Activated T-helper 17 cell treated with anti-CD3 and anti-CD28 coated beads, Interleukin-2, amount 50 U/mL, for 72 hours (primary cell): ENCODE results near the gene ITM2B. TPM values are rescaled to one million over a fixed set of nuclear protein-coding genes. Genes with fewer than 3 reads are reported as not detected.

Experiments used
- ATAC-seq: fragments of 150-1000 bp; cut with Tn5 transposase; replicated peaks from 2 replicates; pipeline ENCODE4 v1.10.0; 2021; ENCODE audit warnings: mild to moderate bottlenecking, moderate library complexity
- H3K27ac Mint-ChIP-seq: one replicate; pipeline ENCODE4 v1.8.0; 2022; ENCODE audit warnings: mixed read lengths
- H3K27me3 Mint-ChIP-seq: one replicate; pipeline ENCODE4 v1.8.0; 2022; ENCODE audit warnings: mixed read lengths
- H3K36me3 Mint-ChIP-seq: one replicate; pipeline ENCODE4 v1.8.0; 2022; ENCODE audit warnings: low read depth, mild to moderate bottlenecking, mixed read lengths
- H3K4me1 Mint-ChIP-seq: one replicate; pipeline ENCODE4 v1.8.0; 2022; ENCODE audit warnings: mixed read lengths
- H3K4me3 Mint-ChIP-seq: one replicate; pipeline ENCODE4 v1.8.0; 2022; ENCODE audit warnings: mild to moderate bottlenecking, mixed read lengths
- H3K9me3 Mint-ChIP-seq: one replicate; pipeline ENCODE4 v1.8.0; 2022; ENCODE audit warnings: mixed read lengths
- total RNA-seq, 2 donors: library from RNA; stranded (reverse); gene quantifications; one replicate each; pipeline ENCODE4 v1.2.3, GENCODE V29; 2022

Gene ITM2B
- total RNA-seq, 2 donors from 2014 or later: 75.7 to 108 TPM

DNA sequence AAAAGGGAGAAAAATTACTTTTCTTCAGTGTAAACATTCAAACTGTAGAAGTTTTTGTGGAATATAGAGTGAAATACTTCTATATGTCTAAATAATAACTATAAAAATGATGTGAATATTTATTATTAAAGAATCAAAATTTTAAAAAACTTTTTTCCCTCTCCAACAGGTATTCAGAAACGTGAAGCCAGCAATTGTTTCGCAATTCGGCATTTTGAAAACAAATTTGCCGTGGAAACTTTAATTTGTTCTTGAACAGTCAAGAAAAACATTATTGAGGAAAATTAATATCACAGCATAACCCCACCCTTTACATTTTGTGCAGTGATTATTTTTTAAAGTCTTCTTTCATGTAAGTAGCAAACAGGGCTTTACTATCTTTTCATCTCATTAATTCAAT lies 28.0 kb downstream of the ITM2B start:
- no peak overlapping the region for H3K4me3 Mint-ChIP-seq
- peaks cover 91% of the 10 kb centered on the region for H3K36me3 Mint-ChIP-seq
- peaks cover 29% of the 10 kb centered on the region for H3K4me1 Mint-ChIP-seq
- no peak overlapping the region for H3K27ac Mint-ChIP-seq
- H3K9me3 Mint-ChIP-seq: no peaks in the 10 kb centered on the region
- ATAC-seq: no peak
- H3K27me3 Mint-ChIP-seq: no peaks in the 10 kb centered on the region

DNA sequence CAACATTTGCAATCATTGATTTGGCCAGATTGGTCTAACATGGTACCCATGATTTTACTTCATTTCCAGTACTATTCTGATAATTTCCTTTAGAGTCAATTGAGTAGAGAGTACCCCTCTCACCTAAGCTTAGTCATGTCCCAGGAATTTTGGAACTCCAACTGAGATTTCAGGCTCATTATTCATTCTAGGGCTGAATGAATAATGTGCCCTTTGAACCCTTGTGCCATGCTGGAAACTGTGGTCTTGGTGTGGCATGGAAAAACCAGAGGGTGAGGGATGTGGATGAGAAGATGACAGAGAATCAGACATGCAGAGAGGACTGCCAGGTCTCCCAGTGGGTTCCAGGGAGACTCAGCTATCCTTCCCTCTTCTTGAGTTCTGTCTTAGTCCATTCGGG lies 30.2 kb downstream of the ITM2B start:
- H3K36me3 Mint-ChIP-seq: peaks cover 77% of the 10 kb centered on the region
- no peak for ATAC-seq

DNA sequence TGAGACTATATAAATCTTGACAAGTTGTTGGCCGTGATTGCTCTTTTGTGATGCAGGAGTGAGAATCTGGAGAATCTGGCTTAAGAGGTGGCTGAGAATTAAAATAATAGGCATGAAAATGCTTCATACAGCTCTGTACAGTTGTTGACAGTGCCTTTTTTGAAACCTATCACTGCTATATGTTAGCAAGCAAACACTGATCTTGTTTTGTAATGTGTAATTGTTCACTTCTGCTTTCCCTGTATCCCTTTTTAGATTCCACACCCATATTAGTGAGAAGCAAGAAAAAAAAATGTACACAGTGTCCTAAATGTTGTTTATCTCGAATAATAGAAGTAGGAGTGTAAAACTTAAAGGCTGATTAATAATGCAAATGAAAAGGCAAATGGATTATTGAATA lies 31.1 kb downstream of the ITM2B start:
- Mint-ChIP-seq H3K9me3 (no peaks in the 10 kb centered on the region), H3K27me3 (no peaks in the 10 kb centered on the region), H3K4me1 (peaks cover 33% of the 10 kb centered on the region), H3K36me3 (peaks cover 74% of the 10 kb centered on the region), H3K4me3 (no peak overlapping the region), H3K27ac (no peak overlapping the region)
- no peak for ATAC-seq

More for the DNA sequence above, 30.2 kb downstream of the ITM2B start:
- H3K4me1 Mint-ChIP-seq: peaks cover 34% of the 10 kb centered on the region
- H3K27me3 Mint-ChIP-seq: no peaks in the 10 kb centered on the region
- H3K27ac Mint-ChIP-seq: no peak overlapping the region
- H3K9me3 Mint-ChIP-seq: no peaks in the 10 kb centered on the region
- H3K4me3 Mint-ChIP-seq: no peak overlapping the region

DNA sequence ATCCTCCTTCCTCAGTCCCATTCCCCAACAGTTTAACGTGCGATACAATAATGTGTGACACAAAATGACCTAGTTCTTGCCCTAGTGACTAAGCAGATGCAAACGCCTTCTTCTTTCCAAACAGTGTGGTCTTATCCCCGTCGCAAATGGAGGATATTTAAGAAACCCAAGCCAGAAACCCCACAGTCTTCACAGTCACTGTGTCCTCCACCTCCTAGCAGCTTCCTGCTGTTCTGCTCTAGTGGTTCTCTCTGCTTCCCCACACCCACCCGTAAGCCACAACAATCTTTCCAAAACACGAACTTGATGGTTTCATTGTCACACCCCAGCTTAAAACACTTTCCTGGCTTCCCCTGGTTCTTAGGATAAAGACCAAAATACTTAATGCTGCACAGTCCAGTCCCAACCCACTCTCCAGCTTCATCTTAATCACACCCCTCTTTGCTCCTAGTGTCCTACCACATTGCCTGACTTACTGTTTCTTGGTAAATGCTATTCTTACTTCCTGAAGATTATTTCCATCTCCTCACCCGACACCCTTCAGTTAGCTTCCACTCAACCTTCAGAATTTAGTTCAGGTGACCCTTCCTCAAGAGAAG lies 32.3 kb downstream of the ITM2B start:
- peak; percentile 89 for ATAC-seq
- Mint-ChIP-seq H3K4me3 (peak overlapping the region; percentile 40), H3K27me3 (no peaks in the 10 kb centered on the region), H3K4me1 (peaks cover 28% of the 10 kb centered on the region), H3K9me3 (no peaks in the 10 kb centered on the region), H3K27ac (peak overlapping the region; percentile 61), H3K36me3 (peaks cover 67% of the 10 kb centered on the region)

DNA sequence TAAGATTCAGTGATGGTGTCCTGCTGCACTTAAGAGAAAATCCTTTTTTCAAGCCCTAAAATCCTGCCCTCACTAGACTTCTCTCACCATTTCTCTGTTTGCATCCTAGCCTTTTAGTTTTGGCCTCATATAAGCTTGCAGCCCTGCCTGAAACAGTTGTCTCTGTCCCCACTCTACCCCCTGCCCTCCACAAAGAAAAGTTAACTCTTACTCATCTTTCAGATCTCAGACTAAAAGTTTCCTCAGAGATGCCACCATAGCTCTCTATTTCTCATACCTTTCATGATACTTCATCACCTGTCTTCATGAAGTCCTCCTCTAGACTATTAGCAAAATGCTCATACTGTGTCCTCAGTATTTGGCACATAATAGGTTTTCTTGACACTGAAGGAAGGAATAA lies 33.1 kb downstream of the ITM2B start:
- Mint-ChIP-seq H3K27me3 (no peaks in the 10 kb centered on the region), H3K4me1 (peaks cover 28% of the 10 kb centered on the region), H3K27ac (peak overlapping the region; percentile 7), H3K9me3 (no peaks in the 10 kb centered on the region), H3K36me3 (peaks cover 58% of the 10 kb centered on the region), H3K4me3 (peak overlapping the region; percentile 40)
- peak; percentile 72 for ATAC-seq

DNA sequence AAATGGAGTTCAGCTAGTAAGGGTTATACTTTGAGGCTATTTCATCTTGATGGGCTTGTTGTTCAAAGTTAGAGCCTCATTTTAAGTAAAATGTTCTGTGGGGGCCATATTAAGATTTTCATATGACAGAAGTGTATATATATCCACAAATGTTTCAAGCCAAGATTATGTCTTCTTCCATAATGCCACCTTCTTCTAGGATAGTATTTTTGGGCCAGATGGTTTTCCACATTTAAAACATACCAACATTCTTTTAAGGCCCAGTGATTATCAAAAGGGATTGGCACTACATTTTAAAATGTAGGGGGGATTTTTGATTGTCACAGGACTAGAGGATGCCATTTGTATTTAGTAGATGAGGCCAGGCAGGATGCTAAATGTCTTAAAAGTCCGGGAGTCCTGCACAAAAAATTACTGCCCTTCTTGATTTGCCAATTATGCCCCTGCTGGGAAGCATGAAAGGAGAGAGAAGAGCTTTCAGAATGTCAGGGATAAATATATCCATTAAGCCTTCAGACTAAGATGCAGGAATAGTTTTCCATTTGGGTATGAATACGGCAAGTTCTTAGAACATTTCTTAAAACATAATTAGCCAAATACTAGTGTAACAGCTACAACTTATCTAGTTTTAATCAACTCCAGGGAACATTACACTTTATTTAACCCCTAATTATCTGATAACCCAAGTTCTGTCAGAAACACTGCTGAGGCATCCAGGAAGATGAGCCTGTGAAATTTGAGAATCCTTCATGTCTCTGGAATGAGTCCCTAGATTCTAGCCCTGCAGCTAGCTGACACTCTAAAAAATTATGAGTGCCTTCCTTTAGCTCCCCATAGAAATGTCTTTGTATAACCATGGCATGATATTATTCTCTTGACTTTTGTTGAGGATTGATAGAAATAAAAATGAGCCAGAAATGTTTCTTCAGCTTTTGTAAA lies 34.0 kb downstream of the ITM2B start:
- ATAC-seq: no peak
- H3K4me3 Mint-ChIP-seq: no peak overlapping the region
- peak overlapping the region; percentile 7 for H3K27ac Mint-ChIP-seq
- peaks cover 50% of the 10 kb centered on the region for H3K36me3 Mint-ChIP-seq
- H3K4me1 Mint-ChIP-seq: peaks cover 28% of the 10 kb centered on the region
- no peaks in the 10 kb centered on the region for H3K9me3 Mint-ChIP-seq
- H3K27me3 Mint-ChIP-seq: no peaks in the 10 kb centered on the region

DNA sequence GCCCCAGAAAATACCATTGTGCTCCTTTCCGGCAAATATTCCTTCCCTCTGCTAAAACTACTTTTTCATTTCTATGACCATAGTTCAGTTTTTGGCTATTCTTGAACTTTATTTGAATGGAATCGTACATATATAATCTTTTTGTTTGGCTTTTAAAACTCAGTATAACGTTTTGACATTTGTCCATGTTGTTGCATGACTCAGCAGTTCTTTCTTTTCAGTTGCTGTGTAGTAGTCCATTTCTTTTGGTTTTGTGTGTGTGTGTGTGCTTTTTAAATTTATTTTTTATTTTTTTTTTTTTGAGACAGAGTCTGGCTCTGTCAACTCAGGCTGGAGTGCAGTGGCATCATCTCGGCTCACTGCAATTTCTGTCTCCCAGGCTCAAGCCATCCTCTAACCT lies 35.0 kb downstream of the ITM2B start:
- ATAC-seq: no peak
- H3K4me3 Mint-ChIP-seq: no peak overlapping the region
- peaks cover 23% of the 10 kb centered on the region for H3K4me1 Mint-ChIP-seq
- no peaks in the 10 kb centered on the region for H3K9me3 Mint-ChIP-seq
- H3K27ac Mint-ChIP-seq: no peak overlapping the region
- H3K27me3 Mint-ChIP-seq: no peaks in the 10 kb centered on the region
- H3K36me3 Mint-ChIP-seq: peaks cover 40% of the 10 kb centered on the region

DNA sequence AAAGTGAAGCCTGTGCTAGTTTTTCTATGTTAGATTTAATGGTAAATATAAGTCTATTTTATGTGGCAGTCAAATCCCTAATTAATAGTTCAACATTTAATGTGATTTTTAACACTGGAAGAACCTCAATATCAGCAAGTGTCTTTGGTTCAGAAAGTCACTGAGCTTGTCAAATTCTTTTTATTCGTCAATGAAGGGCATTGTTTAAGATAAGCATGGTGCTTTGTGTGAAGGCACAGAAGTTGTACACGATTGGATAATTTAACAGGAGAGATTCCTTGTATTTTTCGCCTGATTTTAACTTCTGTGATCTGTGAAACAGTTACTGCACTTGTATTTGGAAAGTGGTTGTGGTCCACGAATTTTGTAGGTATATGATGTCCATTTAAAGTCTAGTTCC lies 40.3 kb downstream of the ITM2B start:
- peaks cover 19% of the 10 kb centered on the region for H3K4me1 Mint-ChIP-seq
- H3K27me3 Mint-ChIP-seq: no peaks in the 10 kb centered on the region
- no peak for ATAC-seq
- no peaks in the 10 kb centered on the region for H3K9me3 Mint-ChIP-seq
- no peak overlapping the region for H3K27ac Mint-ChIP-seq
- peaks cover 11% of the 10 kb centered on the region for H3K36me3 Mint-ChIP-seq
- H3K4me3 Mint-ChIP-seq: no peak overlapping the region

DNA sequence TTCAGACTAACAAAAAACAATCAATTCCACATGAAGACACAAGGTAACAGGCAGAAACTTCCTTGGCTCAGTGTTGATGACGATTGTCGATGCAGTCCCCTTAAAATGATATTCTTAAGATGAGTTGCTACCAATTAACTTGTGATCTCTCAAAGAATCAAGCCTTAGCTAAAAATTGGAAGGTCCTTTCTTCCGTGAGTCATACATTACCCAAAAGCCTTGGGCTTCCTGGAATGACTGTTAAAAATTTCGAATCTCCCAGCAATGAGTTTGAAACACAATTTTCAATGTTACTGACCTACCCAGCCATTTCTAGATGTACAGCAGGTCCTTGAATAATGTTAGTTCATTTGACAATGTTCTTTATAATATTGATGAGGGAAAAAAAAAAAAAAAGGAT lies 42.5 kb downstream of the ITM2B start:
- no peaks in the 10 kb centered on the region for H3K27me3 Mint-ChIP-seq
- H3K9me3 Mint-ChIP-seq: no peaks in the 10 kb centered on the region
- ATAC-seq: peak; percentile 86
- H3K36me3 Mint-ChIP-seq: no peaks in the 10 kb centered on the region
- H3K4me3 Mint-ChIP-seq: no peak overlapping the region
- H3K27ac Mint-ChIP-seq: no peak overlapping the region
- peaks cover 12% of the 10 kb centered on the region for H3K4me1 Mint-ChIP-seq

DNA sequence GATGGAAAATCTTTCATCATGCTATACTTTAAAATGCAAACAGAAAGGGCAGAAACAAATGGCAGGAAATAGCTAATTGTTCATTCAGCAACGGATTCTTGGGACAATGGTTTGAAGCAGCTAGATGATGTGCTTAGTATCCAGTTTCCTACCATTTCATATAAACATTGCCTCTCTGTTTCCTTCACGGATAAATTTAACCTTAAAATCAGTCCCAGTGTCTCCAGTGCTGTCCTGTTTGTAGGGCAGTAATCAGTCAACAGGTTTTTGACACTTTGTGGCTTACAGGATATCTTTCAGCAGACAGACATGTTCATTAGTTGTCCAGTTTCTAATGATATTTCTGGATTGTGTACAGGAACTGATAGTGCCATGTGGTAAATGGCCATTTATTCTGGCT lies 45.8 kb downstream of the ITM2B start:
- Mint-ChIP-seq H3K4me1 (peaks cover 12% of the 10 kb centered on the region), H3K4me3 (no peak overlapping the region), H3K27ac (no peak overlapping the region), H3K27me3 (no peaks in the 10 kb centered on the region), H3K9me3 (no peaks in the 10 kb centered on the region), H3K36me3 (no peaks in the 10 kb centered on the region)
- ATAC-seq: no peak

DNA sequence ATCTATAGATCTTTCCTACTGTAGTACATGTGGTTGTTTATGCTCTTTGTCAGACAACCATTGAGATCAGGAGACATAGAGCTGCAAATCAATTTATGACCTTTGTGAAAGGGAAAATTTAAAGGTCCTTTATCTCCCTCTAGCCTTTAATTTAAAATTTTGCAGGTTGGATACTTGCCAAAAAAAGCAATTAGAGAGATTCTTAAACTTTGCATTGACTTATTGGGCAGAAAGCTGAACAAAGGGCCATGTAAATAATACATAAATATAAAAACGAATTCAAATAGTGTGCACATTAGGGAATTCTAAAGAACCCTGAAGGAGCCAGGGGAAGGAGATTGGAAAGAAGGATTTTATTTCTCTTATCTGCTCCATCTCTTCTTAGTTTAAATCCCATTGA lies 48.5 kb downstream of the ITM2B start:
- H3K27ac Mint-ChIP-seq: no peak overlapping the region
- H3K4me3 Mint-ChIP-seq: no peak overlapping the region
- no peaks in the 10 kb centered on the region for H3K36me3 Mint-ChIP-seq
- H3K4me1 Mint-ChIP-seq: no peaks in the 10 kb centered on the region
- H3K9me3 Mint-ChIP-seq: no peaks in the 10 kb centered on the region
- ATAC-seq: no peak
- no peaks in the 10 kb centered on the region for H3K27me3 Mint-ChIP-seq

DNA sequence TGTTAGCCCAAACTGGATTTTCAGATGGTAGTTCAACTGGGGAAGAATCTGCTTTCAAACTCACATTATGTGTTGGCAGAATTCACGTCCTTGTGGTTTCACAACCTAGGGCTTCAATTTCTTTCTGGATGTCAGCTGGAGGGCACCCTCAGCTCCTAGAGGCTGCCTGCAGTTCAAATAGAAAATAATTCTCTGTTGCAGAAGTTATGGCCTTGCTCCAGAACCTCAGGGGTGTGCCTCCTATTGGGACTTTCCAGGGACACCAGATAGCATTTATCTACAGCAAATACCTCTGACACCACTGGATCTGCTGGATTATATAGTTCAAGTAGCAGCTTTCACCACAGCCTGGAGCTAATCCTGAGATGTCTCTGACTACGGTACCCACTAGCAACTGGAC lies 58.7 kb downstream of the ITM2B start:
- Mint-ChIP-seq H3K36me3 (no peaks in the 10 kb centered on the region), H3K4me1 (no peaks in the 10 kb centered on the region), H3K9me3 (no peaks in the 10 kb centered on the region), H3K4me3 (no peak overlapping the region), H3K27ac (no peak overlapping the region), H3K27me3 (no peaks in the 10 kb centered on the region)
- ATAC-seq: no peak

DNA sequence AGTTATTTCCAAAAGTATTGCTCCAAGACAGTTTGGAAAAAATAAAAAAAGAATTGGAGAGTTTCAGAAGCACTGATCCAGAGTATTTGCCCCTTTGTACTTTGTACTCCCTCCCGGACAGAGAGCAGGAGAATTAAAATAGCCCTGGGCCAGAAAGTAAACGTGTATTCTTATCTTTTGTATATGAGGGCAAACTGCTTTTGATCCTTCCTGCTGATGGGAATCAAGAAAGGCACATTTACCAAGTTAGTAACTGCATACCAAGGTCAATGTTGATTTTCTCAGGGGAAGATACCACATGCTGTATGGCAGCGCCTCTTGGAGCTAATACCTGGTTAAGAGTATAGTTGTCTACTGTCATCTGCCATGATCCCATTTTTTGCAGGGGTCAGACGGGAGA lies 59.6 kb downstream of the ITM2B start:
- H3K27ac Mint-ChIP-seq: no peak overlapping the region
- ATAC-seq: no peak
- no peak overlapping the region for H3K4me3 Mint-ChIP-seq
- H3K27me3 Mint-ChIP-seq: no peaks in the 10 kb centered on the region
- H3K9me3 Mint-ChIP-seq: no peaks in the 10 kb centered on the region
- no peaks in the 10 kb centered on the region for H3K36me3 Mint-ChIP-seq
- no peaks in the 10 kb centered on the region for H3K4me1 Mint-ChIP-seq

DNA sequence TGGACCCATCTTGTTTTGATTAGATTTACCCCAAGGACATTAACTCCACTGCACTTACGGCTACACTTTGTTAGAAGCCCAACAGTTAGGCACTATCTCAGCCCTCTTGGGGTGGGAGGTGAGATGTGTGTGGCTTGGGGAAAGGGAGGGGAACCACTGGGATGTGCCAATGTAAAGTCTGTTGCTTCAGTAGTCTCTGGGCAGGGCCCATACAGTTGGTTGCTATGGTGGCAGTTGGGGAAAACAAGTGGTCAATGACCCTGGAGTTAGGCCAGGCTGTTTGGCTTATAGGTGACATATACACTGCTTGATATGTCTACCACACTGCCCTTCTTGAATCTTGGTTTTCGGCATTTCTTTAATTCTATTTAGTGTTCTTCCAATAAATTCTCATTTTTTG lies 61.6 kb downstream of the ITM2B start:
- no peaks in the 10 kb centered on the region for H3K27me3 Mint-ChIP-seq
- H3K9me3 Mint-ChIP-seq: no peaks in the 10 kb centered on the region
- H3K4me3 Mint-ChIP-seq: no peak overlapping the region
- no peak for ATAC-seq
- H3K4me1 Mint-ChIP-seq: no peaks in the 10 kb centered on the region
- H3K36me3 Mint-ChIP-seq: no peaks in the 10 kb centered on the region
- H3K27ac Mint-ChIP-seq: no peak overlapping the region

DNA sequence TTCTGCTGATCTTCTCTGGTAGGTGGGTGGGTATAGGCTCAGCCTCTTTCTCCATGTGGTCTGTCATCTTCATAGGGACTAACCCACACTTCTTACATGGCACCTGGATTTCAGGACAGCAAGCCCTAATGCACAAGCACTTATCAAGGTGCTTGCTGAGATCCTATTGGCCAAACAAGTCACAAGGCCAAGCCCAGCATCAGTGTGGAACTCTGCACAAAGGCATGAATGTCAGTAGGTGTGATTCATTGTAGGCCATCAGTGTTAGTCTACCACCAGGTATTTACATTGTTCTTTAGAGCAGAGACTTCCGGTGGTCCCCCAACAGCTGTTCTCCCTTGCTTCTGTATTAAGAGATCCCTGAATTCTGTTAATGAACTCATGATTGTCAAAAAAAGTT lies 62.3 kb downstream of the ITM2B start:
- Mint-ChIP-seq H3K9me3 (no peaks in the 10 kb centered on the region), H3K4me1 (no peaks in the 10 kb centered on the region), H3K36me3 (no peaks in the 10 kb centered on the region), H3K4me3 (no peak overlapping the region), H3K27me3 (no peaks in the 10 kb centered on the region), H3K27ac (no peak overlapping the region)
- ATAC-seq: no peak
